Ectodermal cell (in vitro differentiated cells): ENCODE data around the gene PFN1.
"Not testable (repeated sequence)": the region's sequence is repeated elsewhere in the genome, so short reads cannot be mapped to it uniquely, and the experiment has no call there.

Experiments used
- H3K27ac ChIP-seq: 2 replicates; pipeline ENCODE4 v1.7.0; 2013; ENCODE audit warnings: mild to moderate bottlenecking, low read depth, low read length; ENCODE audit not compliant: insufficient read depth, poor library complexity, severe bottlenecking
- H3K27me3 ChIP-seq: 2 replicates; pipeline ENCODE4 v1.7.0; 2013; ENCODE audit warnings: mild to moderate bottlenecking, low read length; ENCODE audit not compliant: insufficient read depth, control insufficient read depth, poor library complexity, severe bottlenecking
- H3K36me3 ChIP-seq: one replicate; pipeline ENCODE4 v1.7.0; 2013; ENCODE audit warnings: low read length; ENCODE audit not compliant: control insufficient read depth, insufficient read depth
- H3K4me1 ChIP-seq: one replicate; pipeline ENCODE4 v1.7.0; 2013; ENCODE audit warnings: low read length; ENCODE audit not compliant: control insufficient read depth, insufficient read depth
- H3K4me3 ChIP-seq: 2 replicates; pipeline ENCODE4 v1.7.0; 2013; ENCODE audit warnings: low read depth, low read length, control low read depth; ENCODE audit not compliant: insufficient read depth
- H3K9me3 ChIP-seq: 2 replicates; pipeline ENCODE4 v1.7.0; 2013; ENCODE audit warnings: mild to moderate bottlenecking, low read length, moderate library complexity; ENCODE audit not compliant: control insufficient read depth
- WGBS, 2 experiments: methylation state at CpG; one replicate each; pipeline ENCODE4 v1.1.7; 2013; ENCODE audit warnings: missing lambda C conversion rate in 2 of 2; 5-methylcytosine and 5-hydroxymethylcytosine counted together

Gene PFN1

DNA sequence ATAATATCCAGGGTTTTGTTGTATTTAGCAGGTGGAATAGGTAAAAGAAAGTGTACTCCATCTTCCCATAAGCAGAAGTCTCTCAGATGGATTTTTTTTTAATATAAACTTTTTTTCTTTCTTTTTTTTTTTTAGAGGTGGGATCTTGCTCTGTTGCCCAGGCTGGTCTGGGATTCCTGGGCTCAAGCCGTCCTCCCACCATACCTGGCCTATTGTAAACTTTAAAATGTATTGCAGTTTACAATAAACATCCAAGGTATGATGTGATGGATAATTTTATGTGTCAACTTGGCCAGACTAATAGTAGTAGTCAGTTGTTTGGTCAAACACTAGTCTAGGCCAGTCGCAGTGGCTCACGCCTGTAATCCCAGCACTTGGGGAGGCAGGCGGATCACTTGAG, 27.0 kb downstream of the PFN1 start:
- Histone ChIP-seq H3K4me1 (no peaks in the 10 kb centered on the region), H3K27ac (no peak overlapping the region), H3K4me3 (no peak overlapping the region), H3K27me3 (no peaks in the 10 kb centered on the region), H3K9me3 (no peaks in the 10 kb centered on the region), H3K36me3 (no peaks in the 10 kb centered on the region)
- WGBS, 2 experiments = 82 to 95% methylated on average over 3 to 4 of the region's 4 CpGs

DNA sequence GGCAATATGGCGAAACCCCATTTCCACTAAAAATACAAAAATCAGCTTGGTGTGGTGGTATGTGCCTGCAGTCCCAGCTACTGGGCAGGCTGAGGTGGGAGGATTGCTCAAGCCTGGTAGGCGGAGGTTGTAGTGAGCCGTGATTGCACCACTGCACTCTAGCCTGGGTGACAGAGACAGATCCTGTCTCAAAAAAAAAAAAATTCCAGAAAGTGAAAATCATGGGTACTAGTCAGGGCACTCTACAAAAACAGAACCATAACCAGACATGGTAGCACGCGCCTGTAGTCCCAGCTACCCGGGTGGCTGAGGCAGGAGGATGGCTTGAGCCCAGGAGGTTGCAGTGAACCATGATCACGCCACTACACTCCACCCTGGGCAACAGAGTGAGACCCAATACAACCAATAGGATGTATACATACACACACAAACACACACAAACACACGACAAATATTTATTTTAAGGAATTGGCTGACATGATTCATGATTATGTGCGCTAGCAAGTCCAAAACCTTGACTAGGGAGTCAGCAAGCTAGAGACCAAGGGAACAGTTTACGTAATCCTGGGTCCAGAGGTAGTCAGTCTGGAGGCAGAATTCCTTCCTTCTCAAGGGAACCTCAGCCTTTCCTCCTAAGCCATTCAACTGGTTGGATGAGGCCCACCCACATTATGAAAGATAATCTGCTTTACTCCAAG, 27.8 kb downstream of the PFN1 start:
- H3K27me3 ChIP-seq = no peaks in the 10 kb centered on the region
- no peaks in the 10 kb centered on the region for H3K4me1 ChIP-seq
- H3K27ac ChIP-seq = no peak overlapping the region
- no peaks in the 10 kb centered on the region for H3K36me3 ChIP-seq
- 94% methylated on average over 10 of the region's 10 CpGs for WGBS, 2 experiments
- no peak overlapping the region for H3K4me3 ChIP-seq
- H3K9me3 ChIP-seq = no peaks in the 10 kb centered on the region

DNA sequence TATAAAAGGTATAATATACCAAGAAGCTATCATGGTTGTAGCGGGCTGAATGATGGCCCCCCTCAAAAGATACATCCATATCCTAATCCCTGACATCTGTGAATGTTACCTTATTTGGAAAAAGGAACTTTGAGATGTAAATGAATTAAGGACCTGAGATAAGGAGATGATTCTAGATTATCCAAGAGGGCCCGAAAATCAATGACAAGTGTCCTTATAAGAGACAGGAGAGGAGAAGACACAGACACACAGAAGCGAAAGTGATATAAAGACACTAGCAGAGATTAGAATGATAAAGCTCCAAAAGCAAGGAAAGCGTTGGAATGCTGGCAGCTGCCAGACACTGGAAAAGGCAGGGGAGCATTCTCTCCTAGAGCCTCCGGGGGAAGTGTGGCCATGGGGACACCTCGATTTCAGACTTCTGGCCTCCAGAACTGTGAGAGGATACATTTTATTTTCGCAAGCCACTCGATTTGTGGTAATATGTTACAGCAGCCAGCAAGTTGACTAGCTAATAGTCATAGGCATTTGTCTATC, 28.8 kb downstream of the PFN1 start:
- no peaks in the 10 kb centered on the region for H3K27me3 ChIP-seq
- whole genome bisulfite sequencing, 2 experiments = 72% methylated on average over 7 of the region's 8 CpGs
- H3K9me3 ChIP-seq = no peaks in the 10 kb centered on the region
- no peak overlapping the region for H3K4me3 ChIP-seq
- no peaks in the 10 kb centered on the region for H3K4me1 ChIP-seq
- no peaks in the 10 kb centered on the region for H3K36me3 ChIP-seq
- H3K27ac ChIP-seq = no peak overlapping the region

- 89 to 95% methylated on average over 3 to 4 of the region's 4 CpGs for WGBS, 2 experiments
- H3K27me3 ChIP-seq, H3K27ac ChIP-seq, H3K36me3 ChIP-seq, H3K4me3 ChIP-seq, H3K9me3 ChIP-seq, H3K4me1 ChIP-seq: not testable (repeated sequence)
Measured at GRCh38 chr17:4914551-4914950, 33.8 kb downstream of the PFN1 start.

DNA sequence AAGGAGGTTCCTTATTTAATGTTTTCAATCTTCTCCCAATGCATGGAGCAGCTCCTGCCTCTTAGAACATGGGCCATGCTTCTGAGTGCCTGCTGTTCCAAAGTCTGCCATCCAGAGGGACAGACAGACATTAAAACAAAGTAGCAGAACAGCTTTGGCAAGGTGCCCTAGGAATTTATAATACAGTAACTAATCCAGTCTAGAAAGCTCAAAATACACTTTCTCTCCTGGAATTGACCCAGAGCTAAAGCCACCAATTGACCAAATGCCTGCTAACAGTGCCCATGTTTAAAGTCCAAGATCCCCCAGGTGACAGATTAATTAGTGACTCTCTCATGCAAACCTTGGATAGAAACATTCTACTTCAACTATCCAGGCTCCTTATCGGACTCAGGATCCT, 34.3 kb downstream of the PFN1 start:
- Histone ChIP-seq H3K27me3 (no peaks in the 10 kb centered on the region), H3K27ac (no peak overlapping the region), H3K9me3 (no peaks in the 10 kb centered on the region), H3K4me1 (no peaks in the 10 kb centered on the region), H3K4me3 (no peak overlapping the region), H3K36me3 (no peaks in the 10 kb centered on the region)
- 82 to 100% methylated on average over 1 of the region's 1 CpG for WGBS, 2 experiments

DNA sequence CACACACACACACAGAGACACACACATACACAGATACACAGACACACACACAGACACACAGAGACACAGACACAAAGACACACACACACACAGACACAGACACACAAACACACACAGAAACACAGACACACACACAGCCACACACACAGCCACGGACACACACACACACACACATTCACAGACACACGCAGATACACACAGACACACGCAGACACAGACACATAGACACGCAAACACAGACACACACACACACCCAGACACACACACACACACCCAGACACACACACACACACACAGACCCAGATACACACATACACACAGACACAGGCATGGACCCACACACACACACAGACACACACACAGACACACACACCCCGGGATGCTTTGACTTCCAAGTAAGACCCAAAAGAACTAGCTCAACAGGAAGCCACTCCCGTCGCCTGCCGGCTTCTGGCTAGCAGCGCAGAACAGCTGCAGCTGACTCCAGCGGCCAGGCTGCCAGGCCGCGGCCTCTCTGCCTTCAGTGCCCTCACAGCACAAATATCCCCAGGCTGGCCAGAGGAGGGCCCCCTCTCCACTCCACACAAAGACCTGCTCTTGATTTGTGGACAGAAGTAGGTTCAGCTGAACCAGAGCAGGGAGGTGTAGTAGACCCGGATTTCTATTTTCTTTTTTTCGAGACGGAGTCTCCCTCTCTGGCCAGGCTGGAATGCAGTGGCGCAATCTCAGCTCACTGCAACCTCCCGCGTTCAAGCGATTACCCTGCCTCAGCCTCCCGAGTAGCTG, 39.4 kb downstream of the PFN1 start:
- no peaks in the 10 kb centered on the region for H3K9me3 ChIP-seq
- peaks cover 7% of the 10 kb centered on the region for H3K4me1 ChIP-seq
- H3K4me3 ChIP-seq = no peak overlapping the region
- H3K27ac ChIP-seq = no peak overlapping the region
- no peaks in the 10 kb centered on the region for H3K27me3 ChIP-seq
- no peaks in the 10 kb centered on the region for H3K36me3 ChIP-seq
- WGBS, 2 experiments = 33 to 35% methylated on average over 20 of the region's 20 CpGs

- Histone ChIP-seq H3K27me3 (no peaks in the 10 kb centered on the region), H3K27ac (no peak overlapping the region), H3K4me3 (no peak overlapping the region), H3K4me1 (peaks cover 7% of the 10 kb centered on the region), H3K36me3 (no peaks in the 10 kb centered on the region), H3K9me3 (no peaks in the 10 kb centered on the region)
- 26% methylated on average over 10 of the region's 10 CpGs for WGBS, 2 experiments
Measured at GRCh38 chr17:4908301-4908700, 40.0 kb downstream of the PFN1 start.

GRCh38 chr17:4906642-4907041, 41.7 kb downstream of the PFN1 start:
- H3K36me3 ChIP-seq, H3K27me3 ChIP-seq, H3K4me1 ChIP-seq, H3K27ac ChIP-seq, H3K9me3 ChIP-seq, H3K4me3 ChIP-seq: not testable (repeated sequence)

DNA sequence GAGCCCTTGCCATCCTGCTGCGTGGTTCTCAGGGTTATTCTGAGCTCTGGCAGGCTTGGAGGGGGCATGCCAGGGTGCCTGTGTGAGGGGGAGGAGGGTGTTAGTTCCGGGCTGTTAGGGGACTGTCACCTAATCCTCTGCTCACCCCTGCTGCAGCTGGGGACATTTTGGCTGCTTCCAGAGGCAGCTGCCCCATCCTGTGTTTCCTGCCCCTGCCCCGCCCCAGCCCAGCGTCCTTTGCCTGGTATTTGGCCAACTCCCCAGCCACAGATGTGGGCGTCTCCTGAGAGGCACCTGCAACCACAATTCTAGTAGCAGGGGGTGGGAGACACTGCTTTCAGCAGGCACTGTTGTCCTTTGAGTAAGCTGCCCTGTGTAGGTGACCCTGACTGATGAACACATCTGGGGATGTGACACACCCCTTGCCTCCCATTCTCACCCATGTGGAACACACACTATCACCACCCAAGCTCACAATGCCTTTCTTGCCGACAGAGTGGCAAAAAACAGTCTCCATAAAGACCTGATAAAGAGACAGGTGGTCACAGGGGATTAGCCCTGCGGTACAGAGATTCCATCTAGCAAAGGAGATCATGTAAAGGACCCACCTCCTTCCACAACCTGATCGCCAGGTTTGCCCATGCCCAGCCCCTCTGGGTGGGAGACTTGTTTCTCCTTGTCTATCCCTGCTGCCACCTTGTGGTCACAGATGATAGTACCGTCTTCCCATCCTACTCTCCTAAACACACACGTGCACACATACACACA, 45.1 kb downstream of the PFN1 start, which contains the start of gene CHRNE:
CHRNE (minus strand) TSS at position 48 of the 768 bp plus-strand sequence; CDS start at position 13, 35 bp downstream.
- 49 to 52% methylated on average over 10 of the region's 10 CpGs for WGBS, 2 experiments
- H3K36me3 ChIP-seq = no peaks in the 10 kb centered on the region
- H3K27me3 ChIP-seq = no peaks in the 10 kb centered on the region
- H3K27ac ChIP-seq = no peak within 1 kb of the TSS
- H3K9me3 ChIP-seq = no peaks in the 10 kb centered on the region
- H3K4me3 ChIP-seq = no peak within 1 kb of the TSS
- peaks cover under 1% of the 10 kb centered on the region for H3K4me1 ChIP-seq

GRCh38 chr17:4902540-4902939, 45.8 kb downstream of the PFN1 start:
- H3K4me3 ChIP-seq = no peak overlapping the region
- H3K27ac ChIP-seq = no peak overlapping the region
- H3K4me1 ChIP-seq = no peaks in the 10 kb centered on the region
- no peaks in the 10 kb centered on the region for H3K36me3 ChIP-seq
- H3K9me3 ChIP-seq = no peaks in the 10 kb centered on the region
- no peaks in the 10 kb centered on the region for H3K27me3 ChIP-seq
- 95% methylated on average over 8 of the region's 8 CpGs for WGBS, 2 experiments
